ENCODE measurements around the gene TBC1D24. TPM values are rescaled to one million over a fixed set of nuclear protein-coding genes. Genes with fewer than 3 reads are reported as not detected.

TBC1D24 gene
- total RNA-seq, 1 experiment from 2014 or later, result 24.6 TPM

GRCh38 chr16:2482249-2482648 lies 7.3 kb downstream of the TBC1D24 start:
- H3K4me3 ChIP-seq (replicated peaks in 1 of 2; ENCODE audit: low read depth in 1 of 2, low read length in 2 of 2), result no peak overlapping the region
- H3K27me3 ChIP-seq (ENCODE audit: insufficient read depth, low read length), result no peaks in the 10 kb centered on the region
- BruUV-seq (replicated peaks), result no TSS peak
- ATAC-seq, result no peak
- H3K4me1 ChIP-seq (ENCODE audit: control insufficient read depth in 1 of 2, insufficient read depth in 2 of 2, low read length in 2 of 2), result no peaks in the 10 kb centered on the region
- ChIA-PET RAD21 (ENCODE audit: low non-redundant PET in 1 of 2, low total read pairs in 2 of 2, uncharacterized antibody in 2 of 2, unreplicated experiment in 2 of 2) (no interaction called here), POLR2A (no interaction called here), CTCF (no interaction called here)
- H3K9me3 ChIP-seq (ENCODE audit: control insufficient read depth in 1 of 2, insufficient read depth in 1 of 2, low read depth in 1 of 2, low read length in 2 of 2), result no peaks in the 10 kb centered on the region
- no peaks in the 10 kb centered on the region for H4K20me1 ChIP-seq (ENCODE audit: insufficient read depth)
- H3K9me2 ChIP-seq (ENCODE audit: insufficient read depth), result no peaks in the 10 kb centered on the region
- no peak overlapping the region for H3K9ac ChIP-seq (ENCODE audit: low read length)
- H3K79me2 ChIP-seq (ENCODE audit: insufficient read depth, low read length), result peaks cover 24% of the 10 kb centered on the region; the same call in 1 of the 2 replicates
- H2AFZ ChIP-seq (ENCODE audit: low read depth, low read length, poor library complexity, severe bottlenecking), result no peak overlapping the region
- no peak overlapping the region for H3K4me2 ChIP-seq (ENCODE audit: low read length)
- DNase-seq (ENCODE audit: low read depth, low spot score), result no peak
- no peak for TF ChIP-seq FOSL1 (IDR thresholded peaks at IDR 0.05; ENCODE audit: low read depth)
- TF ChIP-seq, protein P1, sequence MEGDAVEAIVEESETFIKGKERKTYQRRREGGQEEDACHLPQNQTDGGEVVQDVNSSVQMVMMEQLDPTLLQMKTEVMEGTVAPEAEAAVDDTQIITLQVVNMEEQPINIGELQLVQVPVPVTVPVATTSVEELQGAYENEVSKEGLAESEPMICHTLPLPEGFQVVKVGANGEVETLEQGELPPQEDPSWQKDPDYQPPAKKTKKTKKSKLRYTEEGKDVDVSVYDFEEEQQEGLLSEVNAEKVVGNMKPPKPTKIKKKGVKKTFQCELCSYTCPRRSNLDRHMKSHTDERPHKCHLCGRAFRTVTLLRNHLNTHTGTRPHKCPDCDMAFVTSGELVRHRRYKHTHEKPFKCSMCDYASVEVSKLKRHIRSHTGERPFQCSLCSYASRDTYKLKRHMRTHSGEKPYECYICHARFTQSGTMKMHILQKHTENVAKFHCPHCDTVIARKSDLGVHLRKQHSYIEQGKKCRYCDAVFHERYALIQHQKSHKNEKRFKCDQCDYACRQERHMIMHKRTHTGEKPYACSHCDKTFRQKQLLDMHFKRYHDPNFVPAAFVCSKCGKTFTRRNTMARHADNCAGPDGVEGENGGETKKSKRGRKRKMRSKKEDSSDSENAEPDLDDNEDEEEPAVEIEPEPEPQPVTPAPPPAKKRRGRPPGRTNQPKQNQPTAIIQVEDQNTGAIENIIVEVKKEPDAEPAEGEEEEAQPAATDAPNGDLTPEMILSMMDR (IDR thresholded peaks at IDR 0.05 in 2 of 3, conservative IDR thresholded peaks at IDR 0.05 in 1 of 3; ENCODE audit: borderline replicate concordance in 1 of 3, insufficient read depth in 1 of 3, low read depth in 2 of 3, low read length in 2 of 3), result no peak
- TF ChIP-seq ELF1 (IDR thresholded peaks at IDR 0.05; ENCODE audit: borderline replicate concordance, low read depth), result no peak
- no peak for TF ChIP-seq YY1 (IDR thresholded peaks at IDR 0.05; ENCODE audit: extremely low read depth, insufficient replicate concordance, low read depth, low read length)
- no peak for TF ChIP-seq SP1 (IDR thresholded peaks at IDR 0.05; ENCODE audit: low read depth)
- no peak for TF ChIP-seq REST (IDR thresholded peaks at IDR 0.05; ENCODE audit: low read depth)
- intact Hi-C loops (cut with micrococcal nuclease), result no loop called here
- H3K36me3 ChIP-seq (ENCODE audit: control insufficient read depth in 1 of 2, insufficient read depth in 2 of 2, low read length in 2 of 2), result no peaks in the 10 kb centered on the region
- H3K27ac ChIP-seq (ENCODE audit: low read depth, low read length), result no peak overlapping the region
